SU-DHL-6 (cell line): ENCODE measurements around the gene SLC8A3.

Experiments
- H2AFZ ChIP-seq: fragments of 200-600 bp; sonication (generic); 2 replicates; pipeline ENCODE4 v1.6.1; 2014; ENCODE audit warnings: low read depth, mild to moderate bottlenecking, moderate library complexity, mixed read lengths, antibody characterized with exemption, low read length; ENCODE audit not compliant: severe bottlenecking
- H3F3A ChIP-seq: fragments of 200-600 bp; shearing (Covaris generic); 2 replicates; pipeline ENCODE4 v1.6.0; 2016; ENCODE audit warnings: antibody characterized with exemption, mild to moderate bottlenecking; ENCODE audit not compliant: insufficient read depth
- H3K27ac ChIP-seq: fragments of 200-600 bp; sonication (generic); 2 replicates; pipeline ENCODE4 v1.5.1; 2016; ENCODE audit warnings: low read depth, mild to moderate bottlenecking, low read length, moderate library complexity, mixed read lengths
- H3K27me3 ChIP-seq: fragments of 200-600 bp; sonication (generic), shearing (Covaris generic); 2 replicates; pipeline ENCODE4 v1.6.0; 2014; ENCODE audit warnings: mild to moderate bottlenecking, low read length
- H3K36me3 ChIP-seq: fragments of 200-600 bp; sonication (generic); 2 replicates; pipeline ENCODE4 v1.6.1; 2014; ENCODE audit warnings: mild to moderate bottlenecking, low read length, mixed read lengths
- H3K4me2 ChIP-seq: fragments of 300-600, 200-600 bp; shearing (Covaris generic), sonication (generic); 2 replicates; pipeline ENCODE4 v1.6.0; 2014; ENCODE audit warnings: low read length, low read depth, mild to moderate bottlenecking; ENCODE audit not compliant: poor library complexity, severe bottlenecking
- H3K4me3 ChIP-seq: fragments of 200-600 bp; sonication (generic); 2 replicates; pipeline ENCODE4 v1.5.1; 2014; ENCODE audit warnings: antibody characterized with exemption, low read length, mild to moderate bottlenecking, mixed read lengths; ENCODE audit not compliant: insufficient read depth, poor library complexity, severe bottlenecking
- H3K79me2 ChIP-seq: fragments of 200-600 bp; sonication (generic); 2 replicates; pipeline ENCODE4 v1.6.1; 2014; ENCODE audit warnings: mild to moderate bottlenecking, low read length, moderate library complexity; ENCODE audit not compliant: insufficient read depth
- H3K9ac ChIP-seq: fragments of 200-600 bp; sonication (generic); 2 replicates; pipeline ENCODE4 v1.7.0; 2014; ENCODE audit warnings: mild to moderate bottlenecking, low read length
- H3K9me2 ChIP-seq: fragments of 200-600 bp; sonication (generic); replicated peaks from 2 replicates; pipeline ENCODE4 v1.6.1; 2014; ENCODE audit warnings: low read length; ENCODE audit not compliant: insufficient read depth
- H3K9me3 ChIP-seq: fragments of 200-600 bp; sonication (generic); 2 replicates; pipeline ENCODE4 v1.6.1; 2014; ENCODE audit warnings: low read length, mixed read lengths; ENCODE audit not compliant: insufficient read depth
- H4K20me1 ChIP-seq: fragments of 200-600 bp; sonication (generic); 2 replicates; pipeline ENCODE4 v1.6.1; 2014; ENCODE audit warnings: low read depth, mild to moderate bottlenecking, antibody characterized with exemption, low read length, moderate library complexity, mixed read lengths
- CTCF ChIP-seq: fragments of 200-600 bp; sonication (generic); IDR thresholded peaks from one replicate; pipeline ENCODE4 v1.5.1; 2017; ENCODE audit warnings: antibody characterized with exemption, mild to moderate bottlenecking, low read length, moderate library complexity; ENCODE audit not compliant: insufficient read depth, poor library complexity, severe bottlenecking
- EZH2phosphoT487 ChIP-seq: fragments of 200-600 bp; sonication (generic), shearing (Covaris generic); conservative IDR thresholded peaks from 2 replicates; pipeline ENCODE4 v1.6.1; 2018; ENCODE audit warnings: mild to moderate bottlenecking, antibody characterized with exemption, low read length, moderate library complexity, mixed read lengths

SLC8A3 gene

GRCh38 chr14:70148351-70148750 lies 40.4 kb downstream of the SLC8A3 start:
- no peaks in the 10 kb centered on the region for H3K9me2 ChIP-seq
- H3K4me3 ChIP-seq: no peak overlapping the region
- no peaks in the 10 kb centered on the region for H3K36me3 ChIP-seq
- H3K4me2 ChIP-seq: no peak overlapping the region
- H2AFZ ChIP-seq: no peak overlapping the region
- H3K27me3 ChIP-seq: no peaks in the 10 kb centered on the region
- no peaks in the 10 kb centered on the region for H3K9me3 ChIP-seq
- H4K20me1 ChIP-seq: no peaks in the 10 kb centered on the region
- H3K27ac ChIP-seq: no peak overlapping the region
- H3F3A ChIP-seq: no peaks in the 10 kb centered on the region
- TF ChIP-seq CTCF (no peak), EZH2phosphoT487 (no peak)
- H3K79me2 ChIP-seq: no peaks in the 10 kb centered on the region
- no peak overlapping the region for H3K9ac ChIP-seq

GRCh38 chr14:70144046-70144445 lies 44.7 kb downstream of the SLC8A3 start:
- Histone ChIP-seq H3K4me2 (no peak overlapping the region), H4K20me1 (no peaks in the 10 kb centered on the region), H3K4me3 (no peak overlapping the region), H3K9ac (no peak overlapping the region), H2AFZ (no peak overlapping the region), H3K79me2 (no peaks in the 10 kb centered on the region), H3K9me3 (no peaks in the 10 kb centered on the region), H3K27me3 (no peaks in the 10 kb centered on the region), H3K36me3 (no peaks in the 10 kb centered on the region), H3F3A (no peaks in the 10 kb centered on the region), H3K27ac (no peak overlapping the region), H3K9me2 (no peaks in the 10 kb centered on the region)
- no peak for TF ChIP-seq CTCF
- no peak for TF ChIP-seq EZH2phosphoT487

- no peak overlapping the region for H2AFZ ChIP-seq
- no peaks in the 10 kb centered on the region for H3K27me3 ChIP-seq
- no peaks in the 10 kb centered on the region for H3K9me3 ChIP-seq
- no peak overlapping the region for H3K27ac ChIP-seq
- H3K4me2 ChIP-seq: no peak overlapping the region
- TF ChIP-seq CTCF (no peak), EZH2phosphoT487 (no peak)
- H3K9ac ChIP-seq: no peak overlapping the region
- no peaks in the 10 kb centered on the region for H3K36me3 ChIP-seq
- H3K9me2 ChIP-seq: no peaks in the 10 kb centered on the region
- no peaks in the 10 kb centered on the region for H3F3A ChIP-seq
- no peaks in the 10 kb centered on the region for H3K79me2 ChIP-seq
- no peak overlapping the region for H3K4me3 ChIP-seq
- H4K20me1 ChIP-seq: no peaks in the 10 kb centered on the region
These were observed 45.4 kb downstream of the SLC8A3 start for GRCh38 chr14:70143306-70143705.
